IMR-90 (cell line): ENCODE data around the gene TSEN15. TPM values are rescaled to one million over a fixed set of nuclear protein-coding genes. Genes with fewer than 3 reads are reported as not detected.

Experiments used
- ATAC-seq: fragments of 200-7000 bp; cut with Tn5 transposase; 2 replicates; pipeline ENCODE4 v1.9.1; 2020; ENCODE audit warnings: low read depth, mild to moderate bottlenecking, moderate library complexity
- BruUV-seq: library from RNA; stranded (reverse); fragments of 400-500 nt; replicated peaks from 2 replicates; lab custom pipeline; 2021; lab: Mats Ljungman, UMichigan
- CTCF ChIA-PET: fragments of 300-600 bp; formaldehyde crosslinking; extraction: SDS; loops from one replicate; lab custom pipeline; 2021; ENCODE audit warnings: antibody characterized with exemption; lab: Yijun Ruan, JAX
- POLR2A ChIA-PET: fragments of 300-600 bp; sonication (Branson Sonifier 250); formaldehyde crosslinking; loops from one replicate; lab custom pipeline; 2022; ENCODE audit warnings: antibody characterized with exemption; ENCODE audit not compliant: unreplicated experiment; lab: Charles Lee
- DNase-seq: peaks from one replicate; pipeline ENCODE4 v3.0.0; 2013
- H2AFZ ChIP-seq: replicated peaks from 2 replicates; pipeline ENCODE3; 2013; ENCODE audit warnings: low read length, mild to moderate bottlenecking; ENCODE audit not compliant: poor library complexity
- H2AK5ac ChIP-seq: 2 replicates; pipeline ENCODE4 v1.6.1; 2013; ENCODE audit warnings: low read depth, low read length, inconsistent platforms
- H2AK9ac ChIP-seq: replicated peaks from 2 replicates; pipeline ENCODE3; 2013; ENCODE audit warnings: mild to moderate bottlenecking, low read depth, low read length, moderate library complexity; ENCODE audit not compliant: poor library complexity
- H2BK120ac ChIP-seq: 2 replicates; pipeline ENCODE4 v1.6.1; 2013; ENCODE audit warnings: low read depth, low read length, inconsistent platforms
- H2BK15ac ChIP-seq: 3 replicates; pipeline ENCODE4 v1.6.1; 2013; ENCODE audit warnings: low read depth, low read length, inconsistent platforms
- H2BK20ac ChIP-seq: 2 replicates; pipeline ENCODE4 v1.6.1; 2013; ENCODE audit warnings: low read depth, mild to moderate bottlenecking, inconsistent platforms, low read length, moderate library complexity
- H2BK5ac ChIP-seq: 2 replicates; pipeline ENCODE4 v1.6.1; 2013; ENCODE audit warnings: mild to moderate bottlenecking, low read depth, low read length, inconsistent platforms; ENCODE audit not compliant: poor library complexity, severe bottlenecking
- H3K14ac ChIP-seq: replicated peaks from 2 replicates; pipeline ENCODE4 v1.6.1; 2013; ENCODE audit warnings: low read depth, low read length, inconsistent platforms
- H3K18ac ChIP-seq: 2 replicates; pipeline ENCODE4 v1.6.1; 2013; ENCODE audit warnings: low read depth, low read length, control low read depth
- H3K23ac ChIP-seq: 2 replicates; pipeline ENCODE4 v1.6.1; 2013; ENCODE audit warnings: low read depth, low read length, inconsistent platforms
- H3K27ac ChIP-seq: 2 replicates; pipeline ENCODE4 v1.5.1; 2013; ENCODE audit warnings: mild to moderate bottlenecking, control low read depth, low read length; ENCODE audit not compliant: insufficient read depth
- H3K27me3 ChIP-seq: 2 replicates; pipeline ENCODE4 v1.6.1; 2013; ENCODE audit warnings: low read length; ENCODE audit not compliant: control insufficient read depth, insufficient read depth
- H3K36me3 ChIP-seq: 2 replicates; pipeline ENCODE4 v1.6.1; 2013; ENCODE audit warnings: low read length, mixed read lengths; ENCODE audit not compliant: control insufficient read depth, insufficient read depth
- H3K4ac ChIP-seq: 2 replicates; pipeline ENCODE4 v1.6.1; 2013; ENCODE audit warnings: low read depth, low read length, inconsistent platforms
- H3K4me1 ChIP-seq: 2 replicates; pipeline ENCODE4 v1.6.1; 2013; ENCODE audit warnings: low read length, mixed read lengths; ENCODE audit not compliant: control insufficient read depth, insufficient read depth
- H3K4me2 ChIP-seq: 2 replicates; pipeline ENCODE4 v1.6.1; 2013; ENCODE audit warnings: low read depth, mild to moderate bottlenecking, control low read depth, low read length, moderate library complexity
- H3K4me3 ChIP-seq: 2 replicates; pipeline ENCODE4 v1.5.1; 2013; ENCODE audit warnings: low read depth, mild to moderate bottlenecking, control low read depth, low read length, moderate library complexity; ENCODE audit not compliant: insufficient read depth
- H3K56ac ChIP-seq: 2 replicates; pipeline ENCODE4 v1.6.1; 2013; ENCODE audit warnings: low read length, inconsistent platforms; ENCODE audit not compliant: insufficient read depth; ENCODE audit errors: extremely low read depth
- H3K79me1 ChIP-seq, 2 experiments: 2 replicates each; pipeline ENCODE4 v1.6.1; 2013; ENCODE audit warnings: low read length in 2 of 2, inconsistent platforms in 1 of 2, low read depth in 1 of 2
- H3K9ac ChIP-seq: 2 replicates; pipeline ENCODE4 v1.6.1; 2013; ENCODE audit warnings: low read depth, low read length, control low read depth
- H3K9me1 ChIP-seq: 2 replicates; pipeline ENCODE4 v1.6.1; 2013; ENCODE audit warnings: low read length, inconsistent platforms; ENCODE audit not compliant: insufficient read depth
- H3K9me3 ChIP-seq: 2 replicates; pipeline ENCODE4 v1.6.1; 2013; ENCODE audit warnings: low read length; ENCODE audit not compliant: control insufficient read depth, insufficient read depth
- H4K20me1 ChIP-seq: 2 replicates; pipeline ENCODE4 v1.6.1; 2013; ENCODE audit warnings: low read length, inconsistent platforms; ENCODE audit not compliant: insufficient read depth
- H4K5ac ChIP-seq: 2 replicates; pipeline ENCODE4 v1.6.1; 2013; ENCODE audit warnings: mild to moderate bottlenecking, low read depth, low read length, control low read depth
- H4K8ac ChIP-seq, 2 experiments: 2 replicates each; pipeline ENCODE4 v1.6.1; 2013; ENCODE audit warnings: low read depth in 2 of 2, low read length in 2 of 2, control low read depth in 1 of 2, inconsistent platforms in 1 of 2
- H4K91ac ChIP-seq: 2 replicates; pipeline ENCODE4 v1.6.1; 2013; ENCODE audit warnings: low read depth, low read length, inconsistent platforms; ENCODE audit not compliant: insufficient read depth
- BHLHE40 ChIP-seq: fragments of 150-350 bp; IDR thresholded peaks from 2 replicates; pipeline ENCODE4 v1.6.1; 2016; ENCODE audit warnings: mild to moderate bottlenecking, low read depth, low read length
- CEBPB ChIP-seq: IDR thresholded peaks from 2 replicates; pipeline ENCODE4 v1.6.1; 2012; ENCODE audit warnings: low read depth, low read length, improper control_type of control experiment
- CHD1 ChIP-seq: IDR thresholded peaks from 2 replicates; pipeline ENCODE4 v1.6.1; 2012; ENCODE audit warnings: low read depth, low read length, improper control_type of control experiment
- ELK1 ChIP-seq: fragments of 150-350 bp; IDR thresholded peaks from 2 replicates; pipeline ENCODE4 v1.6.1; 2016; ENCODE audit warnings: low read depth, mild to moderate bottlenecking, low read length, moderate library complexity, borderline replicate concordance
- NFE2L2 ChIP-seq: fragments of 150-350 bp; IDR thresholded peaks from 2 replicates; pipeline ENCODE4 v1.6.1; 2016; ENCODE audit warnings: low read depth, mild to moderate bottlenecking, low read length
- POLR2A ChIP-seq: IDR thresholded peaks from 2 replicates; pipeline ENCODE4 v1.6.1; 2012; ENCODE audit warnings: mild to moderate bottlenecking, low read depth, low read length
- RAD21 ChIP-seq: IDR thresholded peaks from 2 replicates; pipeline ENCODE4 v1.6.1; 2012; ENCODE audit warnings: low read length, improper control_type of control experiment
- RCOR1 ChIP-seq: IDR thresholded peaks from 2 replicates; pipeline ENCODE4 v1.6.1; 2012; ENCODE audit warnings: mild to moderate bottlenecking, low read length, improper control_type of control experiment; ENCODE audit not compliant: insufficient replicate concordance
- SMC3 ChIP-seq: fragments of 150-350 bp; IDR thresholded peaks from 2 replicates; pipeline ENCODE4 v1.6.1; 2016; ENCODE audit warnings: low read depth, mild to moderate bottlenecking, antibody characterized with exemption, low read length, moderate library complexity
- WGBS, 2 experiments: methylation state at CpG; one replicate each; pipeline versions ENCODE4 v1.1.5 to v1.1.7; 2013; ENCODE audit warnings: missing lambda C conversion rate in 2 of 2; ENCODE audit not compliant: insufficient read length in 1 of 2; ENCODE audit errors: extremely low coverage in 2 of 2; 5-methylcytosine and 5-hydroxymethylcytosine counted together
- dilution Hi-C: fragments of 300-500 bp; cut with HindIII; formaldehyde crosslinking; loops from one replicate; pipeline ENCODE4 v1.14.3; 2018; ENCODE audit warnings: low sequenced_read_pairs; ENCODE audit not compliant: unreplicated experiment
- in situ Hi-C: fragments of 300-500 bp; cut with MboI; formaldehyde crosslinking; loops from 3 replicates; pipeline ENCODE4 v1.14.3; 2019; ENCODE audit warnings: low sequenced_read_pairs, inconsistent platforms, mixed read lengths
- intact Hi-C: fragments of 100-400 bp; cut with micrococcal nuclease; formaldehyde crosslinking; loops from 2 replicates; pipeline ENCODE4 v1.10.0; 2022
- polyA plus RNA-seq, 3 experiments: library from polyadenylated mRNA; depleted of rRNA; stranded (reverse); fragments of >200 nt; gene quantifications; 2 replicates each; pipeline ENCODE4 v1.2.3, GENCODE V29; 2012; ENCODE audit warnings: low replicate concordance in 1 of 3
- total RNA-seq: library from RNA; depleted of rRNA; stranded (reverse); fragments of >200 nt; gene quantifications from 2 replicates; pipeline ENCODE4 v1.2.3, GENCODE V29; 2012
- TF ChIP-seq, protein P1 (sequence below): conservative IDR thresholded peaks from 2 replicates; pipeline ENCODE4 v1.5.1; 2012; ENCODE audit warnings: mild to moderate bottlenecking, low read depth, low read length, improper control_type of control experiment

The TSEN15 gene
- total and polyA plus RNA-seq, 2 of the 4 experiments (the other 2 are of a cell fraction): 32.4 to 45.0 TPM

- POLR2A ChIA-PET: no interaction called here
- intact Hi-C loops: no loop called here
These were observed 40.7 kb upstream of the TSEN15 start for GRCh38 chr1:184010788-184011187.

More at GRCh38 chr1:184010788-184011187, 40.7 kb upstream of the TSEN15 start:
- Histone ChIP-seq H3K9me3 (peaks cover 5% of the 10 kb centered on the region), H2AK5ac (no peak overlapping the region), H3K9me1 (no peaks in the 10 kb centered on the region), H4K5ac (no peak overlapping the region), H3K9ac (no peak overlapping the region), H3K18ac (no peak overlapping the region), H3K4ac (no peak overlapping the region), H2BK5ac (no peak overlapping the region), H3K4me3 (no peak overlapping the region), H3K36me3 (no peaks in the 10 kb centered on the region), H2AFZ (no peak overlapping the region), H2BK15ac (no peak overlapping the region), H2BK20ac (no peak overlapping the region), H3K14ac (no peak overlapping the region), H2AK9ac (no peak overlapping the region), H3K23ac (no peak overlapping the region), H4K91ac (no peak overlapping the region), H2BK120ac (no peak overlapping the region), H4K8ac (no peak overlapping the region), H3K27me3 (no peaks in the 10 kb centered on the region), H3K56ac (no peak overlapping the region), H3K4me2 (no peak overlapping the region), H4K20me1 (no peaks in the 10 kb centered on the region), H3K79me1 (no peaks in the 10 kb centered on the region), H3K27ac (no peak overlapping the region), H3K4me1 (no peaks in the 10 kb centered on the region)
- DNase-seq: no peak
- no TSS peak for BruUV-seq
- dilution Hi-C loops: no loop called here
- ATAC-seq: no peak
- WGBS, 2 experiments: no CpG with 5 or more reads among the region's 2 CpGs
- in situ Hi-C loops: no loop called here
- CTCF ChIA-PET: no interaction called here
- no peak for TF ChIP-seq CHD1
- TF ChIP-seq, protein P1, sequence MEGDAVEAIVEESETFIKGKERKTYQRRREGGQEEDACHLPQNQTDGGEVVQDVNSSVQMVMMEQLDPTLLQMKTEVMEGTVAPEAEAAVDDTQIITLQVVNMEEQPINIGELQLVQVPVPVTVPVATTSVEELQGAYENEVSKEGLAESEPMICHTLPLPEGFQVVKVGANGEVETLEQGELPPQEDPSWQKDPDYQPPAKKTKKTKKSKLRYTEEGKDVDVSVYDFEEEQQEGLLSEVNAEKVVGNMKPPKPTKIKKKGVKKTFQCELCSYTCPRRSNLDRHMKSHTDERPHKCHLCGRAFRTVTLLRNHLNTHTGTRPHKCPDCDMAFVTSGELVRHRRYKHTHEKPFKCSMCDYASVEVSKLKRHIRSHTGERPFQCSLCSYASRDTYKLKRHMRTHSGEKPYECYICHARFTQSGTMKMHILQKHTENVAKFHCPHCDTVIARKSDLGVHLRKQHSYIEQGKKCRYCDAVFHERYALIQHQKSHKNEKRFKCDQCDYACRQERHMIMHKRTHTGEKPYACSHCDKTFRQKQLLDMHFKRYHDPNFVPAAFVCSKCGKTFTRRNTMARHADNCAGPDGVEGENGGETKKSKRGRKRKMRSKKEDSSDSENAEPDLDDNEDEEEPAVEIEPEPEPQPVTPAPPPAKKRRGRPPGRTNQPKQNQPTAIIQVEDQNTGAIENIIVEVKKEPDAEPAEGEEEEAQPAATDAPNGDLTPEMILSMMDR: no peak
- TF ChIP-seq SMC3: no peak
- no peak for TF ChIP-seq RAD21
- TF ChIP-seq BHLHE40: no peak
- TF ChIP-seq POLR2A: no peak
- no peak for TF ChIP-seq CEBPB
- no peak for TF ChIP-seq RCOR1
- TF ChIP-seq ELK1: no peak
- TF ChIP-seq NFE2L2: no peak
